Measurements from ENCODE around the gene CEBPZ.

- TF ChIP-seq, protein P1, sequence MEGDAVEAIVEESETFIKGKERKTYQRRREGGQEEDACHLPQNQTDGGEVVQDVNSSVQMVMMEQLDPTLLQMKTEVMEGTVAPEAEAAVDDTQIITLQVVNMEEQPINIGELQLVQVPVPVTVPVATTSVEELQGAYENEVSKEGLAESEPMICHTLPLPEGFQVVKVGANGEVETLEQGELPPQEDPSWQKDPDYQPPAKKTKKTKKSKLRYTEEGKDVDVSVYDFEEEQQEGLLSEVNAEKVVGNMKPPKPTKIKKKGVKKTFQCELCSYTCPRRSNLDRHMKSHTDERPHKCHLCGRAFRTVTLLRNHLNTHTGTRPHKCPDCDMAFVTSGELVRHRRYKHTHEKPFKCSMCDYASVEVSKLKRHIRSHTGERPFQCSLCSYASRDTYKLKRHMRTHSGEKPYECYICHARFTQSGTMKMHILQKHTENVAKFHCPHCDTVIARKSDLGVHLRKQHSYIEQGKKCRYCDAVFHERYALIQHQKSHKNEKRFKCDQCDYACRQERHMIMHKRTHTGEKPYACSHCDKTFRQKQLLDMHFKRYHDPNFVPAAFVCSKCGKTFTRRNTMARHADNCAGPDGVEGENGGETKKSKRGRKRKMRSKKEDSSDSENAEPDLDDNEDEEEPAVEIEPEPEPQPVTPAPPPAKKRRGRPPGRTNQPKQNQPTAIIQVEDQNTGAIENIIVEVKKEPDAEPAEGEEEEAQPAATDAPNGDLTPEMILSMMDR (IDR thresholded peaks at IDR 0.05; ENCODE audit: insufficient read depth, low read length) = no peak
- no peak for TF ChIP-seq POLR2AphosphoS5 (IDR thresholded peaks at IDR 0.05; ENCODE audit: low read depth)
- TF ChIP-seq REST (IDR thresholded peaks at IDR 0.05; ENCODE audit: insufficient replicate concordance, low read depth) = peak; percentile 88
Observed at GRCh38 chr2:37224063-37224462, 7.3 kb downstream of the CEBPZ start.
